Bronchial epithelial cell (primary cell): Measurements from ENCODE around the gene MTURN. TPM values are rescaled to one million over a fixed set of nuclear protein-coding genes. Genes with fewer than 3 reads are reported as not detected.

Source experiments
- DNase-seq: peaks from one replicate; pipeline ENCODE4 v3.0.0-alpha.2; 2010; ENCODE audit warnings: low read depth
- FAIRE-seq: peaks from 2 replicates; lab custom pipeline; 2011; peaks lifted over from hg19 to GRCh38; lab: Jason Lieb, UNC
- H3K27me3 ChIP-seq: 2 replicates; pipeline ENCODE4 v1.5.1; 2011; ENCODE audit warnings: low read length; ENCODE audit not compliant: control insufficient read depth, insufficient read depth
- H3K36me3 ChIP-seq: 2 replicates; pipeline ENCODE4 v1.5.1; 2011; ENCODE audit warnings: low read length; ENCODE audit not compliant: control insufficient read depth, insufficient read depth
- H3K4me3 ChIP-seq: 2 replicates; pipeline ENCODE4 v1.5.1; 2011; ENCODE audit warnings: mild to moderate bottlenecking, low read depth, low read length, control low read depth
- CTCF ChIP-seq: IDR thresholded peaks from 2 replicates; pipeline ENCODE4 v1.5.1; 2011; ENCODE audit warnings: mild to moderate bottlenecking, moderate library complexity, low read length, control low read depth, inconsistent platforms; ENCODE audit not compliant: insufficient read depth, severe bottlenecking
- total RNA-seq: library from RNA; depleted of rRNA; stranded (reverse); fragments of >200 nt; gene quantifications from 2 replicates; pipeline ENCODE4 v1.2.1, GENCODE V29; 2014

Gene MTURN
- total RNA-seq, 1 donor from 2014 or later: 43.7 TPM

GRCh38 chr7:30177186-30177585 lies 42.4 kb downstream of the MTURN start:
- Histone ChIP-seq H3K27me3 (no peaks in the 10 kb centered on the region), H3K4me3 (no peak overlapping the region), H3K36me3 (peaks cover 2% of the 10 kb centered on the region)
- no peak for TF ChIP-seq CTCF
- DNase-seq (no peak), FAIRE-seq (no peak)

DNA sequence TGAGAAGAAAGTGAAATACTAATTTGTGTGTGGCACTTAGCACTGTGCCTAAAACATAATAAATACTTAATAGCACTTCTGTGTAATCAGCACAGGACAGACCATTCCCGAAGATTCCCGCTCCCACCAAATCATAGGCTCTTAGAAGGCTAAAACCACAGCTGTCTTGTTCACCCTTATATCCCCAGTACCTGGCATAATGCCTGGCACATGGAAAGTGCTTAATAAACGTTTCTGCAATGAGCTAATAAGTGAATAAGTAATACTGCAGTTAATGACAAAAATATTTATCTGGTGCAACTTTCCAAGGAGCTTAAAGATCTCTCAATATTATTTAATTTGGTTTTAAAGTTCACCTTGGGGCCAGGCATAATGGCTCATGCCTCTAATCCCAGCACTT lies 43.2 kb downstream of the MTURN start:
- no peak for DNase-seq
- H3K36me3 ChIP-seq: peaks cover 2% of the 10 kb centered on the region
- no peak for FAIRE-seq
- no peak overlapping the region for H3K4me3 ChIP-seq
- TF ChIP-seq CTCF: no peak
- H3K27me3 ChIP-seq: no peaks in the 10 kb centered on the region

- no peak for TF ChIP-seq CTCF
- no peaks in the 10 kb centered on the region for H3K27me3 ChIP-seq
- H3K36me3 ChIP-seq: peaks cover 2% of the 10 kb centered on the region
- DNase-seq: no peak
- no peak for FAIRE-seq
- H3K4me3 ChIP-seq: no peak overlapping the region
Measured at GRCh38 chr7:30178748-30179436, 44.1 kb downstream of the MTURN start.

GRCh38 chr7:30180718-30181117 lies 45.9 kb downstream of the MTURN start:
- Histone ChIP-seq H3K27me3 (no peaks in the 10 kb centered on the region), H3K4me3 (no peak overlapping the region), H3K36me3 (peaks cover 2% of the 10 kb centered on the region)
- peak; percentile 64 for DNase-seq
- FAIRE-seq: no peak
- TF ChIP-seq CTCF: no peak

DNA sequence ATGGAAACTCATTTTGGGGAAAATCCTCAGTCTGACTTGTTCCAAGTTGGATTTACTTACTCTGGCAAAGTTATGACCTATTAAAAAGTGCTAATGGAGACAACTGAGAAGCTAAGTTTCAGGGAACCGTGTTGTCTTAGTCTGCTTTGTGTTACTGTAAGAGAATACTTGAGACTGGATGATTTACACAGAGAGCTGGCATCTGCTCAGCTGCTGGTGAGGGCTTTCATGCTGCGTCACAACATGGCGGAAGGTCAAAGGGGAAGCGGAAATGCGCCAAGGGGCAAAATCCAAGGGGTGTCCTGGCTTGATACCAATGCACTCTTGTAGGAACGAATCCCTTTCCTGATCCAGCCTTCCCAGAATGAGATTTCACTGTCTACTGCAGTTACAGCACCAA lies 46.4 kb downstream of the MTURN start:
- Histone ChIP-seq H3K4me3 (no peak overlapping the region), H3K36me3 (peaks cover 2% of the 10 kb centered on the region), H3K27me3 (no peaks in the 10 kb centered on the region)
- no peak for TF ChIP-seq CTCF
- FAIRE-seq (peak; percentile 72), DNase-seq (no peak)
